ENCODE results near the gene KCNAB1. TPM values are rescaled to one million over a fixed set of nuclear protein-coding genes. Genes with fewer than 3 reads are reported as not detected.

Gene KCNAB1
- total and polyA plus RNA-seq, 10 of the 15 experiments (the other 5 are each of a cell fraction or from before 2014, with no cell fraction given), result 0.11 to 0.69 (median 0.43) TPM; not detected in 6

DNA sequence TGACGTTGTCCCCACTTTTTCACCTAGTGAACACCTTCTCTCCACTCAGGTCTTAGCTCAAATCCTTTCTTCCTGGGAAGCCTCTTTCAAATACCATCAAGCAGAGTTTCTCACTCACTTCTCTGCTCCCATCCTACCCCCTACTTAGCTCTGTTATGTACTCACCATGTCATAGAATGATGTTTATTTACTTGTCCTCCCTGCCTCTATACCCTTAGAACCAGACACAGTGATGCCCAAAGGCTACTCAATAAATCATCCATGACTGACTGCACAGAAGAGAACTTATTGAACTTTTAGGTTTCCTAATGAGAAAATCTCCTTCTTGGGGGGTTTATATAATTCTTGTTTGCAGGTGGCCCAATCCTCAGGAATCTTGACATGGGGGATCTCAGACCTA lies 280.4 kb downstream of the KCNAB1 start:
- Histone ChIP-seq H3K9ac (ENCODE audit: control insufficient read depth, insufficient read depth, low read length) (no peak overlapping the region), H3K4me2 (ENCODE audit: control insufficient read depth, insufficient read depth) (no peak overlapping the region), H3K79me2 (ENCODE audit: control insufficient read depth, insufficient read depth, low read length) (no peaks in the 10 kb centered on the region), H3K27me3 (replicated peaks in 1 of 2; ENCODE audit: control insufficient read depth in 2 of 2, insufficient read depth in 2 of 2, low read length in 1 of 2) (peaks cover 0 to 2% of the 10 kb centered on the region in 2 experiments; a peak in 3 of 4 replicates), H3K36me3 (ENCODE audit: control insufficient read depth in 2 of 2, insufficient read depth in 2 of 2, low read length in 1 of 2) (no peaks in the 10 kb centered on the region), H4K20me1 (ENCODE audit: control insufficient read depth, insufficient read depth) (no peaks in the 10 kb centered on the region), H2AFZ (ENCODE audit: control insufficient read depth, low read depth, low read length) (no peak overlapping the region), H3K4me1 (ENCODE audit: control insufficient read depth, insufficient read depth, low read length) (no peaks in the 10 kb centered on the region), H3K9me3 (replicated peaks; ENCODE audit: control insufficient read depth, insufficient read depth, low read length) (no peaks in the 10 kb centered on the region), H3K27ac (ENCODE audit: control insufficient read depth, insufficient read depth) (no peak overlapping the region), H3K4me3 (no peak overlapping the region)
- DNase-seq (ENCODE audit: low read depth, low spot score) (no peak), ATAC-seq (no peak), FAIRE-seq (no peak)
- TF ChIP-seq BRCA1 (IDR thresholded peaks at IDR 0.05; ENCODE audit: low read depth, low read length), result no peak
- TF ChIP-seq ETV6 (conservative IDR thresholded peaks at IDR 0.05 in 1 of 2, IDR thresholded peaks at IDR 0.05 in 1 of 2; ENCODE audit: borderline replicate concordance in 1 of 2, low read depth in 1 of 2), result no peak
- TF ChIP-seq TARDBP (IDR thresholded peaks at IDR 0.05; ENCODE audit: borderline replicate concordance), result no peak
- TF ChIP-seq ZNF217 (IDR thresholded peaks at IDR 0.05), result no peak
- TF ChIP-seq CBFB (IDR thresholded peaks at IDR 0.05; ENCODE audit: low read depth), result no peak
- TF ChIP-seq PAX5 (IDR thresholded peaks at IDR 0.05; ENCODE audit: borderline replicate concordance, low read depth, low read length), result no peak
- no peak for TF ChIP-seq SIN3A (IDR thresholded peaks at IDR 0.05; ENCODE audit: low read depth, low read length)
- no peak for TF ChIP-seq KAT2A (conservative IDR thresholded peaks at IDR 0.05; ENCODE audit: control insufficient read depth, low read depth, low read length)
- no peak for TF ChIP-seq CBX3 (IDR thresholded peaks at IDR 0.05; ENCODE audit: borderline replicate concordance, low read depth)
- TF ChIP-seq SIX5 (IDR thresholded peaks at IDR 0.05; ENCODE audit: low read depth, low read length, severe bottlenecking), result no peak
- no peak for TF ChIP-seq RELB (IDR thresholded peaks at IDR 0.05; ENCODE audit: low read depth)
- intact Hi-C loops (cut with micrococcal nuclease; ENCODE audit: unreplicated experiment) (no loop called here), in situ Hi-C loops (cut with MboI) (no loop called here)
- BruUV-seq (replicated peaks), result no TSS peak
- POLR2A ChIA-PET, result no interaction called here
- CTCF ChIA-PET, result interaction anchor here (0.6 to 0.9 kb wide), 3 partner anchors 9 to 346 kb away, joined by 3 to 4 read pairs (median 3); no protein-coding TSS in a partner anchor
- WGBS (ENCODE audit: insufficient coverage, insufficient replicate concordance, low lambda C conversion rate, missing lambda C conversion rate), result 0% methylated on average over 1 of the region's 1 CpG
- RAD21 ChIA-PET (ENCODE audit: unreplicated experiment), result no interaction called here
- SMC1A ChIA-PET (ENCODE audit: uncharacterized antibody, unreplicated experiment), result interaction anchor here (0.6 kb wide), 1 partner anchor 909 kb away, joined by 3 read pairs; no protein-coding TSS in a partner anchor
